Measurements from ENCODE around the gene ENPP1. TPM values are rescaled to one million over a fixed set of nuclear protein-coding genes. Genes with fewer than 3 reads are reported as not detected.

Gene ENPP1
- total RNA-seq, 6 donors from 2014 or later, result 0.89 to 2.4 (median 1.5) TPM

DNA sequence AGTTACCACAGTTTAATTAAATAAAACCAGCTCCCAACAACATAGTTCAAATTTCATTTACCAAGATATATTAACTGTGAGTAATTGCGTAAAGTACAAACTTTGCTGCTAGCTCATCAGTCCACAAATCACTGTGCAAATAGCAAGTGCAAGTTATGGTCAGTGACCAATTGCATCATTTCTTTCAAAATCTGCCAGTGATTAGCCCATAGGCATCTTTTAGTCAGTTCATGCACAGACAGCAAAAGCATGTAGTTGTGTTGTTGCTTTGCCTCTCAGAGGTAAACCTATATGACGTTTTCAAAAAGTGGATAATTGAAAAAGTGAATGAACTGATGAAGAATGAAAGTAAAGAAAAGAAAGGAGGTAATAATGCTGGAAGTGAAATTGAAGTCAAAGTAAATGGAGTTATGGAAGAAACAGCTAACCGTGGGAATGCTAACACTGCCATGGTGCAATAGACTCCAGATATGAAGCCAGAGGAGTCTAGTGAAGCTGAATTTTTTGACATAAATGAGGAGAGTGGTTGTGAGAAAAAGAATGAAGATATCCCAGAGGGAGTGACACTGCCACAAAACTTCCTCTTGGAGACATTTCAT is 36.5 kb downstream of the ENPP1 start:
- TF ChIP-seq EP300 (IDR thresholded peaks at IDR 0.05) (no peak), POLR2A (IDR thresholded peaks at IDR 0.05) (no peak), POLR2AphosphoS5 (IDR thresholded peaks at IDR 0.05) (no peak)
- TF ChIP-seq, protein P1, sequence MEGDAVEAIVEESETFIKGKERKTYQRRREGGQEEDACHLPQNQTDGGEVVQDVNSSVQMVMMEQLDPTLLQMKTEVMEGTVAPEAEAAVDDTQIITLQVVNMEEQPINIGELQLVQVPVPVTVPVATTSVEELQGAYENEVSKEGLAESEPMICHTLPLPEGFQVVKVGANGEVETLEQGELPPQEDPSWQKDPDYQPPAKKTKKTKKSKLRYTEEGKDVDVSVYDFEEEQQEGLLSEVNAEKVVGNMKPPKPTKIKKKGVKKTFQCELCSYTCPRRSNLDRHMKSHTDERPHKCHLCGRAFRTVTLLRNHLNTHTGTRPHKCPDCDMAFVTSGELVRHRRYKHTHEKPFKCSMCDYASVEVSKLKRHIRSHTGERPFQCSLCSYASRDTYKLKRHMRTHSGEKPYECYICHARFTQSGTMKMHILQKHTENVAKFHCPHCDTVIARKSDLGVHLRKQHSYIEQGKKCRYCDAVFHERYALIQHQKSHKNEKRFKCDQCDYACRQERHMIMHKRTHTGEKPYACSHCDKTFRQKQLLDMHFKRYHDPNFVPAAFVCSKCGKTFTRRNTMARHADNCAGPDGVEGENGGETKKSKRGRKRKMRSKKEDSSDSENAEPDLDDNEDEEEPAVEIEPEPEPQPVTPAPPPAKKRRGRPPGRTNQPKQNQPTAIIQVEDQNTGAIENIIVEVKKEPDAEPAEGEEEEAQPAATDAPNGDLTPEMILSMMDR (IDR thresholded peaks at IDR 0.05), result no peak
- no peaks in the 10 kb centered on the region for H3K36me3 ChIP-seq
- ATAC-seq (ENCODE audit: low FRiP score in 2 of 2) (no peak), DNase-seq (no peak)
- H3K4me1 ChIP-seq, result no peaks in the 10 kb centered on the region
- H3K4me3 ChIP-seq, result no peak overlapping the region
- no peaks in the 10 kb centered on the region for H3K27me3 ChIP-seq
- WGBS, 2 donors, result 82 to 83% methylated on average over 3 of the region's 3 CpGs
- no peak overlapping the region for H3K27ac ChIP-seq
- no peaks in the 10 kb centered on the region for H3K9me3 ChIP-seq

DNA sequence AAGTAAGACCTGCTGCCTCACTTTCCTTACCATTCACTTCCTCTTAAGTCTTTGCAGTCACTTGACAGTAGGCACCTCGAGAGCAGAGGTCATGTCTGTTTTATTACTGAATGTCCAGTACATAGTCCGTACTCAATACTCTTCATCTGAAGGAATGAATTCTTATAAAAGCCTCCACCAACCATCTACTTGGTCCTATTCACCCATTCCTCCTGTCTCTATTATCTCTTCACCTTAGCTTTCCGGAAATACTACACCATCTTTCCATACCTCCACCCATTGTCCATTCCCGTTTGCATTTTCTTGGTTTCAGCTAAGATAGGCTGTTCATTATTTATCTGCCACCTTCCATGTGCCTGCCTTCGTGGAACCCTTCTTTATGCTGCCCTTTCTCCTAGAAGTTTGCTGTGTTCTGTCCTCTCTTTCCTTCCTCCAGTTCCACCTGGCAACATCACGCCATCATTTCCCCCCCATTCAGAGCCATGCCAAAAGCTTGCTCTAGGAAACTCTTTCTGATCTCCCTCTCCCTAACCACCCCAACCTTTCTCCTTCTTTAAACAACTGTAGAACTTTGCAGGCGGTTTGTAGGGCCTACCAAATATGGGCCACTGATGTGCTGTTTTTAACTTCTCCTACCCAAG is 38.3 kb downstream of the ENPP1 start:
- ATAC-seq (ENCODE audit: low FRiP score in 2 of 2), result no peak
- no peaks in the 10 kb centered on the region for H3K27me3 ChIP-seq
- WGBS, 2 donors, result 83 to 90% methylated on average over 7 of the region's 7 CpGs
- no peaks in the 10 kb centered on the region for H3K9me3 ChIP-seq
- no peak for DNase-seq
- no peaks in the 10 kb centered on the region for H3K36me3 ChIP-seq
- H3K27ac ChIP-seq, result no peak overlapping the region
- no peaks in the 10 kb centered on the region for H3K4me1 ChIP-seq
- no peak overlapping the region for H3K4me3 ChIP-seq
- TF ChIP-seq POLR2A (IDR thresholded peaks at IDR 0.05), result no peak
- TF ChIP-seq EP300 (IDR thresholded peaks at IDR 0.05), result no peak
- TF ChIP-seq POLR2AphosphoS5 (IDR thresholded peaks at IDR 0.05), result no peak
- TF ChIP-seq, protein P1 (IDR thresholded peaks at IDR 0.05), result no peak

DNA sequence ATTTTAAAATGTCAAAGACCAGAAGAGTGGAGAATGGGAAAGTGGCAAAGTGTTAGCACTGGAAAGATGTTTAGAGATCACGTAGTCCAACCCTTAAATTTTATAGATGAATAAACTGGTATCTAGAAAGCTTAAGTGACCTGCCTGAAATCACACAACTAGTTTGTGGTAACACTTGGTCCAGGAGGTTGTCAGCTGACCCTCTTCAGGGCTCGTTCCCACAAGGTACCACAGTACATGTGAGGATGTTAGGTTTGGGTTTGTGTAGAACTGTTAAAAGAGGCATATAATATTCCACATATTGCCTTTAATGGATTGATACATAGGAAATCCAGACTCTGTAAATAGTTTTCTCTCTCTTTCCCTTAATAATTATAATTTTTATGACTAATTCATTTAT is 39.1 kb downstream of the ENPP1 start:
- no peaks in the 10 kb centered on the region for H3K36me3 ChIP-seq
- no peak overlapping the region for H3K27ac ChIP-seq
- no peak for ATAC-seq (ENCODE audit: low FRiP score in 2 of 2)
- no peaks in the 10 kb centered on the region for H3K27me3 ChIP-seq
- no peaks in the 10 kb centered on the region for H3K4me1 ChIP-seq
- TF ChIP-seq POLR2AphosphoS5 (IDR thresholded peaks at IDR 0.05), result no peak
- no peak for TF ChIP-seq EP300 (IDR thresholded peaks at IDR 0.05)
- TF ChIP-seq POLR2A (IDR thresholded peaks at IDR 0.05), result no peak
- TF ChIP-seq, protein P1 (IDR thresholded peaks at IDR 0.05), result no peak
- no peaks in the 10 kb centered on the region for H3K9me3 ChIP-seq
- no peak overlapping the region for H3K4me3 ChIP-seq
- DNase-seq, result no peak
- 74 to 88% methylated on average over 2 of the region's 2 CpGs for WGBS, 2 donors

DNA sequence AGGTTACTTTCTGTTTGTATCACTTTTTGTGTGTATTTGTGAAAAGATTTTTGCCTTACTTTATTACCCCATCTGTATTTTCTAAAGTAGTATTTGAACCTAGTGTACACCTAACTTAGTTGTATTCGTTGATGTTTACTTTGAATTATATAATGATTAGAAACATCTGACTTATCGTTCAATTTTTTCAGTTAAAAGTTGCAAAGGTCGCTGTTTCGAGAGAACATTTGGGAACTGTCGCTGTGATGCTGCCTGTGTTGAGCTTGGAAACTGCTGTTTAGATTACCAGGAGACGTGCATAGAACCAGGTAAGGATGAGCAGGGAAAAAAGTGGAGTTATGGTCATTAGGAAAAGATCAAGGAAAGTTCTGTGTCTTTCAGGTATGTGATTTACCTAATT is 42.0 kb downstream of the ENPP1 start:
- no peaks in the 10 kb centered on the region for H3K9me3 ChIP-seq
- ATAC-seq (ENCODE audit: low FRiP score in 2 of 2), result no peak

More for the DNA sequence above, 42.0 kb downstream of the ENPP1 start:
- DNase-seq, result no peak
- TF ChIP-seq POLR2A (IDR thresholded peaks at IDR 0.05) (no peak), EP300 (IDR thresholded peaks at IDR 0.05) (no peak), POLR2AphosphoS5 (IDR thresholded peaks at IDR 0.05) (no peak)
- TF ChIP-seq, protein P1 (IDR thresholded peaks at IDR 0.05), result no peak
- Histone ChIP-seq H3K4me3 (no peak overlapping the region), H3K36me3 (no peaks in the 10 kb centered on the region), H3K27ac (no peak overlapping the region), H3K4me1 (no peaks in the 10 kb centered on the region), H3K27me3 (no peaks in the 10 kb centered on the region)
- 81 to 84% methylated on average over 6 of the region's 6 CpGs for WGBS, 2 donors

All from upper lobe of left lung (tissue), 6 donors.